Subcutaneous adipose tissue (tissue), 4 donors: ENCODE measurements around the gene TIMELESS. TPM values are rescaled to one million over a fixed set of nuclear protein-coding genes. Genes with fewer than 3 reads are reported as not detected.

Experiments
- CTCF ChIP-seq: fragments of 450-650 bp; IDR thresholded peaks from one replicate; pipeline ENCODE4 v1.5.1; 2016; ENCODE audit warnings: low read depth, mild to moderate bottlenecking, control low read depth, antibody characterized with exemption, moderate library complexity
- total RNA-seq, 4 donors: library from RNA; depleted of rRNA; stranded (reverse); fragments of >200 nt; gene quantifications; one replicate each; pipeline ENCODE4 v1.1.0, GENCODE V29; 2016

The TIMELESS gene
- total RNA-seq, 4 donors from 2014 or later = 3.1 to 8.3 (median 4.8) TPM

- no peak for TF ChIP-seq CTCF
Observed at GRCh38 chr12:56392331-56392730, 56.9 kb downstream of the TIMELESS start.

GRCh38 chr12:56391721-56392120, 57.5 kb downstream of the TIMELESS start:
- TF ChIP-seq CTCF = no peak

DNA sequence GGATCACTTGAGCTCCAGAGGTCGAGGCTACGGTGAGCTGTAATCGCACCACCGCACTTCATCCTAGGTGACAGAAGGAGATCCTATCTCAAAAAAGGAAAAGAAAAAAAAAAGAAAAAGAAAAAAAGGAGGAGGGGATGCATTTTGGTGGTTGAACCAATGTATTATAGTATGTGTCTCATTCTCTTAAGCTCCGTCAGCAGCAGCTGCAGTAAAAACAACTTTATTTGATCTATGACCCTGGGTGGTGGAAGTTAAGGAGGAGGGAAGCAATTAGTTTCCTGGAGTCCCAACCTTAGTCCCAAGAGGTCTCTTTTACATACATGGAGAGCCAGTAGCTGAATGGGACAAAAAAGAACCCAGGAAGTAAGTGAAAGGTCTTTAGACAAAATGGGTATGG, 59.8 kb downstream of the TIMELESS start:
- TF ChIP-seq CTCF = no peak

DNA sequence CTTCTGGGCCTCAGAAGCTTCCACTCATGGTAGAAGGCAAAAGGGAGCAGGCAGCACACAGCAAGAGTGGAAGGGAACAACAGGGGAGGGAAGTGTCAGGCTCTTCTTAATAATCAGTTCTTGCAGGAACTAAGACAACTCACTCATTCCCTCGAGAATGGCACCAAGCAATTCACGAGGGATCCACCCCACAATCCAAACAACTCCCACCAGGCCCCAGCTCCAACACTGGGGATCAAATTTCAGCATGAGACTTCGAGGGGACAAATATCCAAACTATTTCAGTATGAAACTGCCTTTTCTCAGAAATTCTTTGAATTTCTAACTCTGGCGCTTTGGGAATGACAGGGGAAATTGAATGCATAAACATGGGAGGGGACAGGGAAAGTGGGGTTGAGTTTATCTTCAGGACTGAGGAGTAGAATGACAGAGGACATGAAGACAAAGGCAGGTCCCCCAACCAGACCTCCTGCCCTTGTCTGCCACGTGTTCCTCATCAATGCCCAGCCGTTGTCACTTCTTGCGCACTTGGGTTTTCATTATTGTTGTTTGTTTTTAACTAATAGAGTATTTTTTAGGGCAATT, 62.0 kb downstream of the TIMELESS start:
- no peak for TF ChIP-seq CTCF

DNA sequence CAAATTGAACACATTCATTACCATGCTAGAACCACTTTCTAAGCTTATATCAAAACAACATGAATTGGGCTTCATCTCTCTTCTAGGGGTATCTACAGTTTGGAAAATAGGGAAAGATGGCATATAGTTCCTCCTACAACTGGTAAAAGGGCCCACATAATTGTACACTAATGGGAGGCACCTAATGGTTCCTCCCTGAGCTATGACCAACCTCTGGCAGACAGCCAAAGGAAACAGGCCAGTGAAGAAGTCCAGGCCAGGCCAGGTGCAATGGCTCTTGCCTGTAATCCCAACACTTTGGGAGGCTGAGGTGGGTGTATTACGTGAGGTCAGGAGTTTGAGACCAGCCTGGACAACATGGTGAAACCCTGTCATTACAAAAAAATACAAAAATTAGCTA, 63.4 kb downstream of the TIMELESS start:
- no peak for TF ChIP-seq CTCF

DNA sequence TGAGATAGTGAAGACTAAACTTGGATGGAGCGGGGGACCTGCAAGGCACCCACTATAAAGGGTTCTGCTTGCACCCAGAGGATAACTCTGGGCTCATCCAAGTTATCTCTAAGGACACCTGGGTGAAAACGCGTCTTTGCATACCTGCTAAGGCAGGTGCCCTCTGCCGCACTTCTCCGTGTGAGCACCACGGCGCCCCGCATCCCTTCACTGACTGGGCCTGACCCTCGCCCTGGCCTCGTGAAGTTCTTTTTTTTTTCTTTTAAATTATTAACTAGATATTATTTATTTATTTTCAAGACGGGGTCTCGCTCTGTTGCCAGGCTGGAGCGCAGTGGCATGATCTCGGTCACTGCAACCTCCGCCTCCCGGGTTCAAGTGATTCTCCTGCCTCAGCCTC, 66.6 kb downstream of the TIMELESS start:
- no peak for TF ChIP-seq CTCF

DNA sequence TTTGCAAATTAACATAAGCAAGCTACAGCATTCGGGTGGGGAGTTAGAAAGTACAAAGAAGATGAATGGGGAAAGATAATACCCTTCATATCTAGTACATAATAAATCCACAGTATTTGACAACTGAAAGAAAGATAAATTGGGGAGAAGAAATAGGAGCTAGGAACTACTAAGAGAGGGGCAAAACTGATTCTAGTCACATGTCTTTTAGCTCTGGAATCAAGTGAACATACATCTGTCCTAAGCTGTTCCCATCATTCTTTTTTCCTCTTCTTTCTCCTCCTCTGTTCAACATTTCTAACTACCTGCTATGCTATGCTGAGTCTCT, 71.3 kb downstream of the TIMELESS start:
- no peak for TF ChIP-seq CTCF
